Measurements from ENCODE around the gene KRT36.

Gene KRT36

DNA sequence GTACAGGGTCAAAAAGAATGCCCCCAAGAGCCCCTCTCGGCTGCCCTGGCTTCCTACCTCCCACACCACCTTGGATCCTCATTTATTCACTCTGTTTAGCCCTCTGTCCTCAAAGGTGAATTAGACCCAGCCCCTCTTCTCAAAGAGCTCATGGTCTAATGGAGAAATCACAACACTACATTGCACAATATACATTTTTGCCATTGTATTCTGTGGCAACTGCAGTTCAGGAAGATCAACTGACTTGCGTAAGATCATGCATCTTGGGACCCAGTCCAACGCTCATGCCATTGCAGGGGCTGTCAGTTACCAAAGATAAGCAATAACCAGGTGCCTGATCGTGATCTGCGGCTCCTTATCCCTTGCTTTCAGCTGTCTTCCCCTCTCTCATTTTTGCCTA is 50.3 kb downstream of the KRT36 start:
- no peak for DNase-seq (ENCODE audit: low spot score)

DNA sequence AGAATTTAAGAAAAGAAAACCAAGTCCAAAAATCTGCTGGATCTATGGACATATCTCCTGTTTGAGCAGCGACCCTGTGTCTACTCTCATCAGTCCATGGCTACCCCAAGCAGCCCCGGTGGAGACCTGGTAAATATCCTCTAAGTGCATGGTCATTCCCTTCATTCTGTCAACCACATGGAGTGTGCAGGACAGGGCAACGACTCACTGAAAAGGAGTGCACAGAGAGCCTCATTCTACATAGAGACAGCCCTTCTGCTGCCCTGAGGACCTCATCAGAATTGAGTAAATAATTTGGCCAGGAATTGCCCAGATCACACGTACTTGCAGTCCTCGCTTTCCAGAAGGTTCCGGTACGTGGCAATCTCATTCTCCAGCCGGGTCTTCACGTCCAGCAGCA is 51.9 kb downstream of the KRT36 start:
- DNase-seq (ENCODE audit: low spot score), result no peak

DNA sequence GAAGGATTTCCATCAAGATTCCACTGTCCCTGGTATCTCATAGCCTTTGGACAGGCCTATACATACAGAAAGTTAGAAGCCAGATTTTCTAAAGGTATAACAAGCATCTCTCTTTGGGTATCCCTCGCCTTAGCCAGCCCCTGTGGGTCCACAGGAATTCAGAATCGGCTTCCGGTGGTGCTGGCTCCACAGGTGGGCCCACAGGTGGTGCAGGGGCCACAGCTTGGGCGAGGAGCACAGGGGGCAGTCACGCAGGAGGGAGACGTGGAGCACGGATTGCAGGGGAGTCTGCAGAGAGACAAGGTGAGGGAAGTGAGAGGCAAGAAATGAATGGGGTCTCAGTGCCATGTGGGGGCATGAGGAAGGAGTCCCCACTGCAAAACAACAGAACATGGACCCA is 52.5 kb downstream of the KRT36 start:
- DNase-seq (ENCODE audit: low spot score), result no peak

All from NAMALWA (cell line).